T-helper 1 cell treated with Interleukin-12 subunit alpha and Interleukin-12 subunit beta and Interleukin-4 antibody, amounts not matched to agents 30 ng/mL and 1 ng/mL, for 36 hours (primary cell): ENCODE measurements around the gene PPM1L. TPM values are rescaled to one million over a fixed set of nuclear protein-coding genes. Genes with fewer than 3 reads are reported as not detected.

Experiments
- intact Hi-C: fragments of 100-400 bp; cut with micrococcal nuclease; formaldehyde crosslinking; loops from one replicate; pipeline ENCODE4 v1.15.1; 2024
- total RNA-seq: library from RNA; stranded (reverse); gene quantifications from 2 replicates; pipeline ENCODE4 v1.2.3, GENCODE V29; 2022

PPM1L gene
- total RNA-seq, 1 donor from 2014 or later = 6.3 TPM

DNA sequence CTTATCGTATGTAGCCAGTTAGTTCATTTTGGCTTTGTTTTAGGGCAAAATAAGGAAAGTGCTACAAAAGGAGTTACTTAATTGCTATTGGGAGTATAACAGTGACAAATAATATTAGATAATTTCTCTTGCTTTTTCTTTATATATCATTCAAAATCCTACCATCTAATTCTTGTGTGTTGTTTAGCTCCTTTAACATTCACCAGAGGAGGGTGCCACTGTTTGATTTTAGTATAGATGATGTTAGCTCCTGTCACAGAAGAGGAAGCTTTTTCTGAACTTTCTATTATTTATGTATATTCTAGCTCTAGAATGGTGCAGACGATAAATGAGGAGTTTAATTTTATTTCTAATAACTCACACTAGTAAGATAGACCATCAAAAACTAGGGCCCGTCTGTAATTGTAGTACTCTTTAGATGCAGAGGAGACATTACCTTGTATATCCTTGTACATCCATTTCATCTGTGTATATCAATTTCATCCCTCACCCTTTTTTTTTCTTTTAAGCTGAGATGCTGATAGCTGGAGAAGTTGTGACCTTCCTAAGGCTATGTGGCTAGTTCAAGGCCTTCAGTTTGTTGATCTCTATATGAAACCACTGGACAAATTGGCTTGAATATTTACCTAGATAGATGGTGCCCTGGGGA is 3.0 kb downstream of the PPM1L start:
- intact Hi-C loops = loop anchor here (10.0 kb wide), 1 partner anchor 744 kb away; no protein-coding TSS in a partner anchor

- intact Hi-C loops = no loop called here
Measured at GRCh38 chr3:160763073-160763472, 7.0 kb downstream of the PPM1L start.

- intact Hi-C loops = no loop called here
Measured at GRCh38 chr3:160765211-160765610, 9.2 kb downstream of the PPM1L start.

GRCh38 chr3:160768031-160768430 is 12.0 kb downstream of the PPM1L start:
- intact Hi-C loops = no loop called here

GRCh38 chr3:160768918-160769317 is 12.9 kb downstream of the PPM1L start:
- intact Hi-C loops = no loop called here

DNA sequence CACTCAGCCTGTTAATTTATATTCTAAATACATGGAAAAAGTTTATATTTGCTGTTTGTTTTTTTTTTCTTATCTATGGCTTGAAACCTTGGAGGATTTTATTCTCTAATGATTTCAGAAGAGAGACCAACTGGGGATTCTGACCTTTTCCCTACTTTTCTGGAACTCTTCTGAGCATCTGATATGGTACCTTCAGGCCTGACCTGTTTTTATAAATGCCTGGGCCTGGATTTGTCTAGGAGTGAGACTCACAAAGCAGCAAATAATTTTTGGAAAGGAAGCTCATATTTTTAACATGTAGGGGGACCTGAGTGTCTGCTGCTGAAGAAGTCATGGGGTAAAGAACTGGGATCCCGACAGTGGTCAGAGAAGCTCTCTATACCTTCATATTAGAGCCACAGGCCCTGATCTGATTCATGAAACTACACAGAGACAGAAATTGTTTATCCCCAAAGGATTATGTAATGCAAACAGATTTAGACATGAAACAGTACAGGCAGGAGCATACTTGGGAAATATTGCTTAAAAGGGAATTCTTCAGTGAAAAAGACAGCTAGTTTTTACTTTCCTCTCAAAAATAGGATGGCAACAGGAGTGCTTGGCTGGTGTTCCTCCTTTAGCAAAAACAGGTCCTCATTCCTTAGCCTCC is 15.9 kb downstream of the PPM1L start:
- intact Hi-C loops = no loop called here

DNA sequence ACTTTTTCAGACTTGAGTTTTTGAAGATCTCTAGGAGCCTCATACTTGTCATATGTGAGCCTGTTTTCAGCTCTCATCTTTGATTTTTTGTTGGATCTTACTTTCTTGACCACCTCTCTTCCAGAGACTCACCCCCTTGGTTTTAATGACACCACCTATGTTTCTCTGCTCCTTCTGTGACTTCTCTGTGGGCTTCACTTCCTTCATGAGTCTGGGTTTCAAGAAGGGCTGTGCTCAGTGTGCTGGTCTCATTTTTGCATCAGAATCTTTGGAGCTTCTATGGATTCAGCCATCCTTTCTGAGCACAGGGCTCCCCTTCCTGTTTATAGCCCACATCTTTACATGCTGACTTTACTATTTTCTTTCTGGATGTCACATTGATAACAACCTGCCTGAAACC is 17.7 kb downstream of the PPM1L start:
- intact Hi-C loops = no loop called here

DNA sequence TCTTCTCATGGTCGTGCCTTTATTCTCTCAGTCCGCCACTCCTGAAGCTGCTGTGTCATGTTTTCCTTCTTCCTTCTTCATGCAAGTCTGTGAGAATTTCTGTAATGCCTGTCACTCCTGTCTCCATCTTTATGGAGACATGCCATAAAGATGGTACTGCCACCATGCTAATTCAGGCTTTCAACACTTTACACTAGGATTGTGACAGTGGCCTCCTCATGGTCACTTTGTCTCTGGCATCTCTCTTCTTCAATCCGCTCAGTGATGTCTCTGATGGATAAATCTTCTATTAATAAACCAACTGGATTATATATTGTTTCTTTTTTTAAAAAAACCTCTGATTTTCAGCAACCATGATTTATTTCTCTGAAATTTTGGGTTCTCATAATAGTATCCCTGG is 18.1 kb downstream of the PPM1L start:
- intact Hi-C loops = no loop called here

DNA sequence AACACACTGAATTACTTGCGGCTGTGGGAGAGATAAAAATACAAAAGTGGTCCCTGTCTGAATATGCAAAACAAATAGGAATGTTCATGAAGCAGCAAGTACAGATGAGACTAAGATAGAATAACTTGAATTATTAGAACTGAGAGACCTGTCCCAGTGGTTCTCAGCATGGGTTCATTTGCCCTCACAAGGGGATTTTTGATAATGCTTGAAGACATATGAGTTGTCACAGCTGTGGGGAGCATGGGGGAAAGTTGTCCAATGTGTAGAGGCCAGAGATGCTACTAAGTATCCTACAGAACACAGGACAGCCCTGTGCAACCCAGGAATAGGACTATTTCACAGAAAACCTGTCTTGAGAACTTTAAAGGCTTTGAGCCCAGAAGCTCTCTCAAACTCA is 22.4 kb downstream of the PPM1L start:
- intact Hi-C loops = loop anchor here (2.0 kb wide), 1 partner anchor 22 kb away; the partner anchor contains the start of gene PPM1L

DNA sequence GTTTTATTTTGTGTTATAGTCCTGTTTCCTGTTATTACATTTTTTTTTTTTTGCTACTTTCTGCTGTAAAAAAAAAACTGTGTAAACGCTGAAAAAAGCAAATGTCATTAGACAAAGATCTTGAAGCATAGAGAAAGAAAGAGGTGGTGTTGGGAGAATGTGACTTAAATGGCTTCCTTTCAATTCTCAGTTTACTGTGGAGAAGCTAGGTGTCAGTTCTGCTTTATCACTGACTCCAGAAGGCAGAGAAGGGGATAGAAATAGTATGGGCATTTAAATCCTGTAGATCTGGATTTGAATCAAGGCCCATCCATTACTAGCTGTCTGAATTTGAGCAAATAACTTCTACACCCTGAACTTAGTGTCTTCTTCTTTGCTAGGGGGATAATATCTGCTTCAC is 23.0 kb downstream of the PPM1L start:
- intact Hi-C loops = loop anchor here (2.0 kb wide), 1 partner anchor 22 kb away; the partner anchor contains the start of gene PPM1L

GRCh38 chr3:160780245-160780644 is 24.2 kb downstream of the PPM1L start:
- intact Hi-C loops = no loop called here

DNA sequence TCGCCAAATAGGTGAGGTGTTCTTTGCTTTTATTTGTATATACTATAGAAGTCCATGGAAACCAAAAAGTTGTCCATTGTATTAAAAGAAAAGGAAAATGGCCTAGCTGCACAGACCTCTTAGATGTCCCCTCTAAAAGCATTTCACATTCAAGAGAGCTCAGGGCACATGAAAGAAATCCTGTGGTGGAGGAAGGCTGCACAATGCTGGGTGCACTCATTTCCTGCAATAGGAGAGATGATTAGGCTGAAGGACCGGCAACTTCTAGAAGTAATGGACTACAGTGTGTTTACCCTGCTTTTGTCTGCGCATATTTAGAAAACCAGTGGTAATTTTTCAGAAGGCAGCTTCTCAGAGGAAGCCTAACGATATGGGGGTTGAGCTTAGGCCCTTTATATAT is 25.4 kb downstream of the PPM1L start:
- intact Hi-C loops = no loop called here

GRCh38 chr3:160781863-160782262 is 25.8 kb downstream of the PPM1L start:
- intact Hi-C loops = no loop called here

DNA sequence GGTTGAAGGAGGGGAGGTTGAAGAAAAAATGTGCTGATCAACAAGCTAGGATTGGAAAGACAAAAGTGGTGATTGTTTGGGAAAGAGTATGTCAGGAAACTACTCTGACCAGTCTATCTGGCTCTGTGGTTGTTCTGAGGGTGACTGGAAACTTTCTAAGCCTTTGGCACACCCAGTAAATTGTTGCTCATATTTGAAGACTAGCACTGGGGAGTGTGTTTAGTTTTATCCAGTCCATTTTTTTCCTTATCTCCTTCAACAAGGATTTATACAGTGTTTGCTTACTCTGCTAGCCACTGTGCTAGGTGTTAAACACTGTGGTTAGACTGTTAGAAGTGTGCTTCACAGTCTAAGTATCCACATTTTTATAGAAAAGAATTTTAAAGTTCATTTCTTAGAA is 28.8 kb downstream of the PPM1L start:
- intact Hi-C loops = no loop called here

GRCh38 chr3:160790726-160791125 is 34.7 kb downstream of the PPM1L start:
- intact Hi-C loops = no loop called here

GRCh38 chr3:160792540-160792939 is 36.5 kb downstream of the PPM1L start:
- intact Hi-C loops = no loop called here

GRCh38 chr3:160793722-160794252 is 37.8 kb downstream of the PPM1L start:
- intact Hi-C loops = no loop called here

- intact Hi-C loops = no loop called here
Measured at GRCh38 chr3:160796089-160796812, 40.2 kb downstream of the PPM1L start.

DNA sequence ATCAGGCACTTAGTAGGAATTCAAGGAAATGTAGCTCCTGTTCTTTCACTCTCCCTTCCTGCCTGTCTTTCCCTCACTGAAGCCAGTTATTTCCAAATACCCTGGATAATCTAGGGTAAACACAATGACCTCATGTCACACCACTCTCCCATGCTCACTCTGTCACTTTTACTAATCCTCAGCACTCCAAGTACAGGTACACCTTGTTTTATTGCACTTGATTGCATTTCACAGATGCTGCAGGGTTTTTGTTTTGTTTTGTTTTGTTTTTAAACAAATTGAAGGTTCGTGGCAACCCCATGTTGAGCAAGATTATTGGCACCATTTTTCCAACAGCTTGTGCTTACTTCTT is 40.8 kb downstream of the PPM1L start:
- intact Hi-C loops = no loop called here

DNA sequence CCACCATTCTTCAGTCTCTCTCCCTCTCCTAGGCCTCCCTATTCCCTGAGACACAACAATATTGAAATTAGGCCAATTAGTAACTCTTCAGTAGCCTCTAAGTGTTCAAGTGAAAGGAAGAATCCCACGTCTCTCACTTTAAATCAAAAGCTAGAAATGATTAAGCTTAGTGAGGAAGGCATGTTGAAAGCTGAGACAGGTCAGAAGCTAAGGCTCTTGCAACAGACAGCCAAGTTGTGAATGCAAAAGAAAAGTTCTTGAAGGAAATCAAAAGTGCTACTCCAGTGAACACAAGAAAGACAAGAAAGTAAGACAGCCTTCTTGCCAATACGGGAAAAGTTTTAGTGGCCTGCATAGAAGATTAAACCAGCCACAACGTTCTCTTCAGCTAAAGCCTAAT is 41.3 kb downstream of the PPM1L start:
- intact Hi-C loops = no loop called here

GRCh38 chr3:160801386-160802118 is 45.5 kb downstream of the PPM1L start:
- intact Hi-C loops = loop anchor here (1.0 to 5.0 kb wide), 9 partner anchors 46 to 774 kb away; partner anchors contain the start of genes IFT80, KPNA4, NMD3 and SMC4
